K562 (cell line): Measurements from ENCODE around the gene TRIM10. TPM values are rescaled to one million over a fixed set of nuclear protein-coding genes. Genes with fewer than 3 reads are reported as not detected.

ENCODE experiments used
- ATAC-seq: fragments of 200-7000 bp; cut with Tn5 transposase; 3 replicates; pipeline ENCODE4 v1.9.1; 2020; ENCODE audit warnings: moderate library complexity
- BruUV-seq: library from RNA; stranded (reverse); fragments of 400-500 nt; replicated peaks from 2 replicates; lab custom pipeline; 2021; lab: Mats Ljungman, UMichigan
- CTCF ChIA-PET: fragments of 300-600 bp; formaldehyde crosslinking; extraction: SDS; loops from one replicate; lab custom pipeline; 2021; ENCODE audit warnings: low intra/inter-chr PET ratio; lab: Yijun Ruan, JAX
- POLR2A ChIA-PET: fragments of 300-600, 350-650 bp; sonication (Branson Sonifier 250); formaldehyde crosslinking; extraction: SDS; loops from one replicate; lab custom pipeline; 2021; ENCODE audit warnings: antibody characterized with exemption, inconsistent platforms; lab: Yijun Ruan, JAX
- DNase-seq, 4 experiments: peaks; one replicate each; pipeline versions ENCODE4 v3.0.0 to v3.0.0-alpha.2; 2011 to 2018; ENCODE audit warnings: low spot score in 3 of 4, mixed read lengths in 3 of 4; ENCODE audit errors: extremely low read depth in 1 of 4
- FAIRE-seq: peaks from 2 replicates; lab custom pipeline; 2011; peaks lifted over from hg19 to GRCh38; lab: Jason Lieb, UNC
- H2AFZ ChIP-seq: 2 replicates; pipeline ENCODE4 v1.6.0; 2011; ENCODE audit warnings: low read depth, low read length, control low read depth, inconsistent platforms
- H3K27ac ChIP-seq: fragments of 200-600 bp; 3 replicates; pipeline ENCODE4 v1.8.0; 2011; ENCODE audit warnings: low read depth, mild to moderate bottlenecking, control low read depth, inconsistent platforms, low read length, moderate library complexity, mixed read lengths; ENCODE audit errors: extremely low read depth
- H3K27me3 ChIP-seq, 2 experiments: fragments of 300-600 bp in 1 of 2; 2 replicates in 1 of 2; 3 replicates in 1 of 2; pipeline versions ENCODE4 v1.6.0 to v1.8.0; 2011; ENCODE audit warnings: inconsistent platforms in 2 of 2, low read length in 2 of 2, mild to moderate bottlenecking in 1 of 2, mixed read lengths in 1 of 2, moderate library complexity in 1 of 2; ENCODE audit not compliant: control insufficient read depth in 2 of 2, insufficient read depth in 2 of 2
- H3K36me3 ChIP-seq: fragments of 300-600 bp; 3 replicates; pipeline ENCODE4 v1.8.0; 2011; ENCODE audit warnings: mild to moderate bottlenecking, low read length, inconsistent platforms; ENCODE audit not compliant: control insufficient read depth, insufficient read depth
- H3K4me1 ChIP-seq, 2 experiments: fragments of 200-600 bp in 1 of 2; replicated peaks in 1 of 2; 2 replicates in 1 of 2; 3 replicates in 1 of 2; pipeline versions ENCODE4 v1.5.1 to v1.8.0; 2011; ENCODE audit warnings: inconsistent platforms in 2 of 2, low read length in 2 of 2, mild to moderate bottlenecking in 1 of 2, mixed read lengths in 1 of 2, moderate library complexity in 1 of 2; ENCODE audit not compliant: control insufficient read depth in 2 of 2, insufficient read depth in 2 of 2
- H3K4me2 ChIP-seq: 2 replicates; pipeline ENCODE4 v1.6.1; 2011; ENCODE audit warnings: low read length, control low read depth, inconsistent platforms, mixed read lengths; ENCODE audit not compliant: insufficient read depth
- H3K4me3 ChIP-seq: fragments of 200-600 bp; sonication (generic), shearing (Covaris generic); 2 replicates; pipeline ENCODE4 v1.5.1; 2016; ENCODE audit warnings: control low read depth, inconsistent platforms
- H3K79me2 ChIP-seq: fragments of 200-600 bp; 3 replicates; pipeline ENCODE4 v1.8.0; 2011; ENCODE audit warnings: low read length, inconsistent platforms; ENCODE audit not compliant: control insufficient read depth, insufficient read depth
- H3K9ac ChIP-seq, 2 experiments: 2 replicates each; pipeline versions ENCODE4 v1.6.0 to v1.6.1; 2011; ENCODE audit warnings: low read depth in 2 of 2, low read length in 2 of 2, control low read depth in 1 of 2, inconsistent platforms in 1 of 2, mild to moderate bottlenecking in 1 of 2, mixed read lengths in 1 of 2; ENCODE audit not compliant: insufficient read depth in 1 of 2
- H3K9me1 ChIP-seq: one replicate; pipeline ENCODE4 v1.6.0; 2011; ENCODE audit warnings: inconsistent platforms, mild to moderate bottlenecking, low read length, moderate library complexity; ENCODE audit not compliant: control insufficient read depth, insufficient read depth
- H3K9me3 ChIP-seq: replicated peaks from 2 replicates; pipeline ENCODE4 v1.5.1; 2011; ENCODE audit warnings: low read depth, low read length, inconsistent platforms; ENCODE audit not compliant: control insufficient read depth, insufficient read depth
- H4K20me1 ChIP-seq: replicated peaks from 2 replicates; pipeline ENCODE4 v1.6.1; 2011; ENCODE audit warnings: low read length, inconsistent platforms, mixed read lengths; ENCODE audit not compliant: control insufficient read depth, insufficient read depth
- CBX1 ChIP-seq: sonication (generic); IDR thresholded peaks from 2 replicates; pipeline ENCODE4 v1.6.1; 2016; ENCODE audit warnings: antibody characterized with exemption, low read depth, mild to moderate bottlenecking
- ETV1 ChIP-seq: fragments of 450-650 bp; conservative IDR thresholded peaks from 2 replicates; pipeline ENCODE4 v1.6.1; 2016; ENCODE audit warnings: missing genetic modification characterization, control low read depth, low read depth, missing compliant biosample characterization
- ETV6 ChIP-seq, 3 experiments: fragments of 150-350 bp in 1 of 3; sonication (generic) in 1 of 3; formaldehyde crosslinking in 1 of 3; IDR thresholded peaks; 2 replicates each; pipeline versions ENCODE4 v1.6.1 to v1.8.0; 2014 to 2022; ENCODE audit warnings: borderline replicate concordance in 2 of 3, low read depth in 2 of 3, antibody characterized with exemption in 1 of 3, low read length in 1 of 3, mild to moderate bottlenecking in 1 of 3, missing genetic modification reagents in 1 of 3
- GABPA ChIP-seq: fragments of 200-800 bp; sonication (Bioruptor generic); conservative IDR thresholded peaks from 2 replicates; pipeline ENCODE4 v1.6.1; 2016; ENCODE audit warnings: low read depth, missing genetic modification characterization, missing compliant biosample characterization
- JUN ChIP-seq, 2 experiments: sonication (generic) in 1 of 2; formaldehyde crosslinking in 1 of 2; IDR thresholded peaks; 2 replicates each; pipeline versions ENCODE4 v1.6.1 to v1.8.0; 2012 to 2022; ENCODE audit warnings: borderline replicate concordance in 2 of 2, mild to moderate bottlenecking in 2 of 2, improper control_type of control experiment in 1 of 2, low read depth in 1 of 2, low read length in 1 of 2, missing genetic modification reagents in 1 of 2
- KLF1 ChIP-seq: fragments of 450-650 bp; IDR thresholded peaks from 2 replicates; pipeline ENCODE4 v1.6.1; 2016; ENCODE audit warnings: missing genetic modification characterization, missing compliant biosample characterization
- POLR2H ChIP-seq: IDR thresholded peaks from 2 replicates; pipeline ENCODE4 v1.6.1; 2016; ENCODE audit warnings: missing genetic modification characterization, low read depth, mild to moderate bottlenecking, control low read depth, missing compliant biosample characterization, moderate library complexity
- VEZF1 ChIP-seq: fragments of 200-800 bp; sonication (Bioruptor generic); IDR thresholded peaks from 2 replicates; pipeline ENCODE4 v1.6.1; 2017; ENCODE audit warnings: missing genetic modification characterization, missing compliant biosample characterization
- ZNF395 ChIP-seq: fragments of 200-800 bp; sonication (Bioruptor generic); IDR thresholded peaks from 2 replicates; pipeline ENCODE4 v1.6.1; 2017; ENCODE audit warnings: missing genetic modification characterization, missing compliant biosample characterization
- WGBS: fragments of 100-300 bp; shearing (Covaris generic); methylation state at CpG from one replicate; pipeline ENCODE4 v1.1.6; 2016; ENCODE audit warnings: low coverage, mixed read lengths; ENCODE audit not compliant: insufficient coverage; ENCODE audit errors: missing lambda C conversion rate; 5-methylcytosine and 5-hydroxymethylcytosine counted together
- in situ Hi-C: fragments of 300-500 bp; cut with MboI; formaldehyde crosslinking; loops from 4 replicates; pipeline ENCODE4 v1.15.0; 2018; ENCODE audit warnings: inconsistent platforms, mixed read lengths
- intact Hi-C: fragments of 100-400 bp; cut with micrococcal nuclease; formaldehyde crosslinking; loops from 2 replicates; pipeline ENCODE4 v1.14.2; 2022
- polyA plus RNA-seq, 8 experiments: library from polyadenylated mRNA; depleted of rRNA in 4 of 8; stranded (reverse) in 5 of 8; unstranded in 3 of 8; fragments of >200 nt; fragmentation: Nextera tagmentation in 2 of 8; fragmentation: Illumina TruSeq in 1 of 8; extraction: Ambion mirVana in 2 of 8; extraction: Trizol in 1 of 8; gene quantifications; 2 replicates each; pipeline versions ENCODE4 v1.2.1 to v1.2.3, GENCODE V29; 2011 to 2014; ENCODE audit warnings: inconsistent platforms in 1 of 8, missing spikeins in 1 of 8
- total RNA-seq, 7 experiments: library from RNA; depleted of rRNA in 6 of 7; stranded (reverse); fragments of >200 nt in 6 of 7; fragmentation: Illumina TruSeq in 2 of 7; extraction: Trizol in 2 of 7; gene quantifications; 2 replicates each; pipeline versions ENCODE4 v1.2.1 to v1.2.3, GENCODE V29; 2011 to 2021; ENCODE audit warnings: low replicate concordance in 1 of 7

Gene TRIM10
- total and polyA plus RNA-seq, 9 of the 15 experiments (the other 6 are each of a cell fraction or from before 2014, with no cell fraction given) = 0.15 to 0.90 (median 0.36) TPM

GRCh38 chr6:30156262-30156599 is 4.8 kb downstream of the TRIM10 start:
- intact Hi-C loops = no loop called here
- ChIA-PET POLR2A (no interaction called here), CTCF (no interaction called here)
- ATAC-seq (peak; percentile 55), FAIRE-seq (peak; percentile 62), DNase-seq (peak; percentile 56 to 72 (median 68))
- Histone ChIP-seq H3K4me2 (peak overlapping the region; percentile 22; the same call in 1 of the 2 replicates), H4K20me1 (no peaks in the 10 kb centered on the region), H3K27ac (no peak overlapping the region), H3K79me2 (no peaks in the 10 kb centered on the region), H2AFZ (peak overlapping the region; percentile 47), H3K9me1 (no peaks in the 10 kb centered on the region), H3K9ac (no peak overlapping the region), H3K9me3 (no peaks in the 10 kb centered on the region), H3K4me1 (peaks cover 7 to 28% of the 10 kb centered on the region in 2 experiments), H3K27me3 (peaks cover 2 to 28% of the 10 kb centered on the region in 2 experiments; a peak in 3 of 5 replicates), H3K36me3 (no peaks in the 10 kb centered on the region), H3K4me3 (no peak overlapping the region)
- no TSS peak for BruUV-seq
- WGBS = 3% methylated on average over 4 of the region's 4 CpGs
- in situ Hi-C loops = no loop called here
- TF ChIP-seq CBX1 (no peak), KLF1 (tag) (no peak), ZNF395 (CRISPR knock-in tag) (peak; percentile 42; the same call in 1 of the 2 replicates), JUN (IDR thresholded peaks at IDR 0.05; ENCODE audit: borderline replicate concordance, low read depth, low read length) (0 out of 2 replicates have a peak, but pooled peaks have one; percentile 41), JUN (CRISPR knock-in tag; IDR thresholded peaks at IDR 0.05; ENCODE audit: borderline replicate concordance) (no peak), VEZF1 (CRISPR knock-in tag) (0 out of 2 replicates have a peak, but pooled peaks have one; percentile 21), ETV1 (tag) (peak; percentile 36), ETV6 (IDR thresholded peaks at IDR 0.05; ENCODE audit: borderline replicate concordance in 1 of 2, low read depth in 2 of 2, low read length in 1 of 2) (peak in 1 of 2 experiments; percentile 32; a peak in 1 of 4 replicates), ETV6 (CRISPR knock-in tag; IDR thresholded peaks at IDR 0.05; ENCODE audit: borderline replicate concordance) (no peak), POLR2H (tag) (peak; percentile 83), GABPA (tag) (peak; percentile 90)
